DOHH2 (cell line): Measurements from ENCODE around the gene MADD.

Source experiments
- EZH2phosphoT487 ChIP-seq: fragments of 200-600 bp; sonication (generic); IDR thresholded peaks from 2 replicates; pipeline ENCODE4 v1.6.1; 2017; ENCODE audit warnings: borderline replicate concordance, mild to moderate bottlenecking, antibody characterized with exemption, low read length, moderate library complexity, mixed read lengths
- TF ChIP-seq, protein P1 (sequence below): fragments of 200-600 bp; sonication (generic); IDR thresholded peaks from one replicate; pipeline ENCODE4 v1.5.1; 2014; ENCODE audit warnings: antibody characterized with exemption, mild to moderate bottlenecking, low read depth, low read length; ENCODE audit not compliant: poor library complexity, severe bottlenecking

- TF ChIP-seq, protein P1, sequence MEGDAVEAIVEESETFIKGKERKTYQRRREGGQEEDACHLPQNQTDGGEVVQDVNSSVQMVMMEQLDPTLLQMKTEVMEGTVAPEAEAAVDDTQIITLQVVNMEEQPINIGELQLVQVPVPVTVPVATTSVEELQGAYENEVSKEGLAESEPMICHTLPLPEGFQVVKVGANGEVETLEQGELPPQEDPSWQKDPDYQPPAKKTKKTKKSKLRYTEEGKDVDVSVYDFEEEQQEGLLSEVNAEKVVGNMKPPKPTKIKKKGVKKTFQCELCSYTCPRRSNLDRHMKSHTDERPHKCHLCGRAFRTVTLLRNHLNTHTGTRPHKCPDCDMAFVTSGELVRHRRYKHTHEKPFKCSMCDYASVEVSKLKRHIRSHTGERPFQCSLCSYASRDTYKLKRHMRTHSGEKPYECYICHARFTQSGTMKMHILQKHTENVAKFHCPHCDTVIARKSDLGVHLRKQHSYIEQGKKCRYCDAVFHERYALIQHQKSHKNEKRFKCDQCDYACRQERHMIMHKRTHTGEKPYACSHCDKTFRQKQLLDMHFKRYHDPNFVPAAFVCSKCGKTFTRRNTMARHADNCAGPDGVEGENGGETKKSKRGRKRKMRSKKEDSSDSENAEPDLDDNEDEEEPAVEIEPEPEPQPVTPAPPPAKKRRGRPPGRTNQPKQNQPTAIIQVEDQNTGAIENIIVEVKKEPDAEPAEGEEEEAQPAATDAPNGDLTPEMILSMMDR, result no peak
- no peak for TF ChIP-seq EZH2phosphoT487
Observed at GRCh38 chr11:47317064-47317828, 47.3 kb downstream of the MADD start.
